H4 (cell line): Measurements from ENCODE around the gene CTTN. TPM values are rescaled to one million over a fixed set of nuclear protein-coding genes. Genes with fewer than 3 reads are reported as not detected.

Experiments
- DNase-seq: peaks from one replicate; pipeline ENCODE4 v3.0.0-alpha.2; 2015; ENCODE audit warnings: low spot score
- total RNA-seq: library from RNA; depleted of rRNA; stranded (reverse); fragments of >200 nt; shearing (Covaris generic); gene quantifications from 2 replicates; pipeline ENCODE4 v1.2.3, GENCODE V29; 2014

Gene CTTN
- total RNA-seq, 1 experiment from 2014 or later, result 118 TPM

- no peak for DNase-seq
Observed at GRCh38 chr11:70409437-70409836, 11.1 kb downstream of the CTTN start.

GRCh38 chr11:70409871-70410270 is 11.5 kb downstream of the CTTN start:
- DNase-seq, result no peak

GRCh38 chr11:70410276-70411205 is 12.2 kb downstream of the CTTN start:
- no peak for DNase-seq

GRCh38 chr11:70411713-70412452 is 13.6 kb downstream of the CTTN start:
- no peak for DNase-seq

- DNase-seq, result no peak
Observed at GRCh38 chr11:70413151-70413550, 14.8 kb downstream of the CTTN start.

- no peak for DNase-seq
Observed at GRCh38 chr11:70414341-70415100, 16.2 kb downstream of the CTTN start.

- no peak for DNase-seq
Observed at GRCh38 chr11:70415191-70415590, 16.9 kb downstream of the CTTN start.

- no peak for DNase-seq
Observed at GRCh38 chr11:70415642-70416395, 17.5 kb downstream of the CTTN start.

- DNase-seq, result no peak
Observed at GRCh38 chr11:70416881-70417280, 18.6 kb downstream of the CTTN start.

GRCh38 chr11:70418130-70418529 is 19.8 kb downstream of the CTTN start:
- DNase-seq, result no peak

GRCh38 chr11:70419307-70420007 is 21.1 kb downstream of the CTTN start:
- no peak for DNase-seq

GRCh38 chr11:70420008-70420464 is 21.7 kb downstream of the CTTN start:
- DNase-seq, result peak; percentile 47

GRCh38 chr11:70420496-70420895 is 22.2 kb downstream of the CTTN start:
- DNase-seq, result no peak

GRCh38 chr11:70421123-70421522 is 22.8 kb downstream of the CTTN start:
- no peak for DNase-seq

GRCh38 chr11:70422692-70423522 is 24.6 kb downstream of the CTTN start:
- DNase-seq, result no peak

- peak; percentile 94 for DNase-seq
Observed at GRCh38 chr11:70423523-70424505, 25.5 kb downstream of the CTTN start.

- no peak for DNase-seq
Observed at GRCh38 chr11:70424765-70425344, 26.5 kb downstream of the CTTN start.

GRCh38 chr11:70427436-70427835 is 29.1 kb downstream of the CTTN start:
- DNase-seq, result no peak
